ENCODE data around the gene APEH.
A peak's percentile ranks its signal among the peaks of the same experiment; 100 is the strongest.

Gene APEH

GRCh38 chr3:49673715-49674496 is at the start of gene APEH:
Gene APEH, plus strand, starts transcription at chr3:49674351. Its CDS starts 51 bp downstream, at chr3:49674402.
- FAIRE-seq (peak; percentile 96), DNase-seq (ENCODE audit: insufficient read length, low spot score) (peak; percentile 96)

- no peak for FAIRE-seq
- no peak for DNase-seq (ENCODE audit: insufficient read length, low spot score)
These were observed 49.1 kb upstream of the APEH start for GRCh38 chr3:49625071-49625470.

GRCh38 chr3:49626101-49626581 is 48.0 kb upstream of the APEH start:
- FAIRE-seq, result no peak
- no peak for DNase-seq (ENCODE audit: insufficient read length, low spot score)

- DNase-seq (ENCODE audit: insufficient read length, low spot score) (no peak), FAIRE-seq (no peak)
These were observed 47.4 kb upstream of the APEH start for GRCh38 chr3:49626796-49627195.

GRCh38 chr3:49627634-49628033 is 46.5 kb upstream of the APEH start:
- DNase-seq (ENCODE audit: insufficient read length, low spot score), result no peak
- no peak for FAIRE-seq

GRCh38 chr3:49628249-49628648 is 45.9 kb upstream of the APEH start:
- DNase-seq (ENCODE audit: insufficient read length, low spot score), result no peak
- no peak for FAIRE-seq

- no peak for DNase-seq (ENCODE audit: insufficient read length, low spot score)
- FAIRE-seq, result no peak
These were observed 44.7 kb upstream of the APEH start for GRCh38 chr3:49629451-49629850.

GRCh38 chr3:49629866-49630265 is 44.3 kb upstream of the APEH start:
- DNase-seq (ENCODE audit: insufficient read length, low spot score) (no peak), FAIRE-seq (no peak)

- FAIRE-seq (peak; percentile 65), DNase-seq (ENCODE audit: insufficient read length, low spot score) (no peak)
These were observed 43.4 kb upstream of the APEH start for GRCh38 chr3:49630784-49631183.

GRCh38 chr3:49634736-49635135 is 39.4 kb upstream of the APEH start:
- DNase-seq (ENCODE audit: insufficient read length, low spot score), result no peak
- no peak for FAIRE-seq

GRCh38 chr3:49636883-49637609 is 37.1 kb upstream of the APEH start:
- DNase-seq (ENCODE audit: insufficient read length, low spot score), result no peak
- FAIRE-seq, result no peak

GRCh38 chr3:49638445-49638844 is 35.7 kb upstream of the APEH start:
- FAIRE-seq (no peak), DNase-seq (ENCODE audit: insufficient read length, low spot score) (peak; percentile 46)

- FAIRE-seq, result no peak
- DNase-seq (ENCODE audit: insufficient read length, low spot score), result no peak
These were observed 34.6 kb upstream of the APEH start for GRCh38 chr3:49639551-49639950.

- DNase-seq (ENCODE audit: insufficient read length, low spot score) (no peak), FAIRE-seq (no peak)
These were observed 32.9 kb upstream of the APEH start for GRCh38 chr3:49641292-49641691.

- FAIRE-seq, result no peak
- no peak for DNase-seq (ENCODE audit: insufficient read length, low spot score)
These were observed 32.0 kb upstream of the APEH start for GRCh38 chr3:49641921-49642707.

GRCh38 chr3:49642708-49643145 is 31.4 kb upstream of the APEH start:
- DNase-seq (ENCODE audit: insufficient read length, low spot score) (no peak), FAIRE-seq (no peak)

GRCh38 chr3:49644684-49645083 is 29.5 kb upstream of the APEH start:
- FAIRE-seq, result no peak
- no peak for DNase-seq (ENCODE audit: insufficient read length, low spot score)

- DNase-seq (ENCODE audit: insufficient read length, low spot score), result no peak
- no peak for FAIRE-seq
These were observed 27.9 kb upstream of the APEH start for GRCh38 chr3:49646236-49646635.

- DNase-seq (ENCODE audit: insufficient read length, low spot score) (no peak), FAIRE-seq (no peak)
These were observed 26.4 kb upstream of the APEH start for GRCh38 chr3:49647741-49648140.

GRCh38 chr3:49648354-49649019 is 25.7 kb upstream of the APEH start:
- no peak for FAIRE-seq
- no peak for DNase-seq (ENCODE audit: insufficient read length, low spot score)

GRCh38 chr3:49649576-49649975 is 24.6 kb upstream of the APEH start:
- DNase-seq (ENCODE audit: insufficient read length, low spot score), result peak; percentile 31
- no peak for FAIRE-seq
